Inflammatory macrophage treated with lipopolysaccharide for 1 hour (primary cell): ENCODE data around the gene NPIPA1.
A peak's percentile ranks its signal among the peaks of the same experiment; 100 is the strongest.
"Not testable (repeated sequence)": the region's sequence is repeated elsewhere in the genome, so short reads cannot be mapped to it uniquely, and the experiment has no call there.

ENCODE experiments used
- DNase-seq, 2 donors: peaks; one replicate each; pipeline ENCODE4 v3.0.0-alpha.2; 2020 to 2022

The NPIPA1 gene

GRCh38 chr16:14930971-14931370 is 6.3 kb upstream of the NPIPA1 start:
- DNase-seq: not testable (repeated sequence)

- DNase-seq: not testable (repeated sequence)
Measured at GRCh38 chr16:14932581-14933375, 4.5 kb upstream of the NPIPA1 start.

GRCh38 chr16:14937994-14938393 is 751 bp downstream of the NPIPA1 start:
- not testable (repeated sequence) for DNase-seq

- DNase-seq: not testable (repeated sequence)
Measured at GRCh38 chr16:14942686-14943085, 5.4 kb downstream of the NPIPA1 start.

GRCh38 chr16:14955546-14956231 is 18.4 kb downstream of the NPIPA1 start:
- DNase-seq: no peak

- no peak for DNase-seq
Measured at GRCh38 chr16:14957576-14958322, 20.5 kb downstream of the NPIPA1 start.

- peak in 1 of 2 donors; percentile 4 for DNase-seq
Measured at GRCh38 chr16:14958323-14958600, 21.0 kb downstream of the NPIPA1 start.

GRCh38 chr16:14958970-14959369 is 21.7 kb downstream of the NPIPA1 start:
- no peak for DNase-seq

- no peak for DNase-seq
Measured at GRCh38 chr16:14961405-14962186, 24.4 kb downstream of the NPIPA1 start.

GRCh38 chr16:14963281-14964173 is 26.3 kb downstream of the NPIPA1 start:
- DNase-seq: no peak

- no peak for DNase-seq
Measured at GRCh38 chr16:14965328-14965727, 28.1 kb downstream of the NPIPA1 start.

- DNase-seq: not testable (repeated sequence)
Measured at GRCh38 chr16:14969795-14970194, 32.6 kb downstream of the NPIPA1 start.

GRCh38 chr16:14971621-14972228 is 34.5 kb downstream of the NPIPA1 start:
- DNase-seq: not testable (repeated sequence)

GRCh38 chr16:14973785-14974322 is 36.6 kb downstream of the NPIPA1 start:
- not testable (repeated sequence) for DNase-seq

- peak in 1 of 2 donors; percentile 44 for DNase-seq
Measured at GRCh38 chr16:14974331-14974655, 37.0 kb downstream of the NPIPA1 start.

- DNase-seq: peak; percentile 91 to 98
Measured at GRCh38 chr16:14974656-14975417, 37.6 kb downstream of the NPIPA1 start, which contains the start of gene PDXDC1. TSS of gene PDXDC1 (plus strand) at chr16:14975026. CDS start at chr16:14975200, 174 bp downstream.

- peak; percentile 17 to 33 for DNase-seq
Measured at GRCh38 chr16:14975418-14976194, 38.4 kb downstream of the NPIPA1 start.

- not testable (repeated sequence) for DNase-seq
Measured at GRCh38 chr16:14976971-14977736, 39.9 kb downstream of the NPIPA1 start.

- DNase-seq: not testable (repeated sequence)
Measured at GRCh38 chr16:14978281-14978680, 41.0 kb downstream of the NPIPA1 start.
